ENCODE results near the gene WNT9A. TPM values are rescaled to one million over a fixed set of nuclear protein-coding genes. Genes with fewer than 3 reads are reported as not detected.

WNT9A gene
- total RNA-seq, 6 donors from 2014 or later = 4.2 to 15.5 (median 10.9) TPM

DNA sequence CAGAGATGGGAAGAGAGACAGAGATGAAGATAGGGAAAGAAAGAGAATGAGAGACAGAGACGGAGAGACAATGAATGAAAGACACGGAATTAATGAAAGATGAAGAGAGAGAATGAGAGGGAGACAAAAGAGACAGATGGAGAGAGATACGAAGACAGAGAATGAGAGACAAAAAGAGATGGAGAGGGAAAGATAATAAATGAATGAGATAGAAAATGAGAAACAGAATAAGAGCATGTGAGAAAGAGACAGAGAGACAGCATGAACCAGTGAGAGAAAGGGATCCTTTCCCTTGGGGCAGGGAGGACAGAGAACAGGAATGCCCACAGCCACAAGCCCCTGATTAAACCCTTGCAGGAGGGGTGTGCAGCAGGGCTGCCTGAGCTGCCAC, 5.3 kb upstream of the WNT9A start:
- 81 to 89% methylated on average over 3 of the region's 3 CpGs for WGBS, 2 donors
- DNase-seq (no peak), ATAC-seq (ENCODE audit: low FRiP score in 2 of 2) (no peak)
- H3K4me3 ChIP-seq = no peak overlapping the region
- no peak for TF ChIP-seq EP300 (IDR thresholded peaks at IDR 0.05)
- TF ChIP-seq POLR2AphosphoS5 (IDR thresholded peaks at IDR 0.05) = no peak
- no peak for TF ChIP-seq CTCF (IDR thresholded peaks at IDR 0.05)
- TF ChIP-seq POLR2A (IDR thresholded peaks at IDR 0.05) = no peak
- peaks cover 0 to 2% (median 0%) of the 10 kb centered on the region in 4 donors for H3K9me3 ChIP-seq
- H3K36me3 ChIP-seq = no peaks in the 10 kb centered on the region
- H3K4me1 ChIP-seq = peaks cover 8 to 11% (median 9%) of the 10 kb centered on the region in 4 donors
- no peak overlapping the region for H3K27ac ChIP-seq
- peaks cover 0 to 9% (median 1%) of the 10 kb centered on the region in 4 donors for H3K27me3 ChIP-seq

- peaks cover 9 to 14% (median 10%) of the 10 kb centered on the region in 4 donors for H3K4me1 ChIP-seq
- H3K36me3 ChIP-seq = no peaks in the 10 kb centered on the region
- H3K9me3 ChIP-seq = peaks cover 0 to 2% (median 0%) of the 10 kb centered on the region in 4 donors
- no peak overlapping the region for H3K27ac ChIP-seq
- TF ChIP-seq CTCF (IDR thresholded peaks at IDR 0.05) = no peak
- no peak for TF ChIP-seq POLR2A (IDR thresholded peaks at IDR 0.05)
- no peak for TF ChIP-seq POLR2AphosphoS5 (IDR thresholded peaks at IDR 0.05)
- TF ChIP-seq EP300 (IDR thresholded peaks at IDR 0.05) = no peak
- peaks cover 0 to 9% (median 1%) of the 10 kb centered on the region in 4 donors for H3K27me3 ChIP-seq
- peak; percentile 19 to 66 for DNase-seq
- ATAC-seq (ENCODE audit: low FRiP score in 2 of 2) = no peak
- 79 to 92% methylated on average over 8 to 18 of the region's 18 CpGs for WGBS, 2 donors
- H3K4me3 ChIP-seq = no peak overlapping the region
Measured at GRCh38 chr1:227952374-227953021, 4.8 kb upstream of the WNT9A start.

GRCh38 chr1:227951624-227952373, 4.1 kb upstream of the WNT9A start:
- Histone ChIP-seq H3K4me3 (no peak overlapping the region), H3K27ac (no peak overlapping the region), H3K9me3 (peaks cover 0 to 2% (median 0%) of the 10 kb centered on the region in 4 donors), H3K27me3 (peaks cover 0 to 9% (median 1%) of the 10 kb centered on the region in 4 donors), H3K36me3 (no peaks in the 10 kb centered on the region), H3K4me1 (peaks cover 15 to 21% (median 17%) of the 10 kb centered on the region in 4 donors)
- 81 to 87% methylated on average over 7 to 9 of the region's 9 CpGs for WGBS, 2 donors
- ATAC-seq (ENCODE audit: low FRiP score in 2 of 2) (no peak), DNase-seq (peak in 1 of 2 donors; percentile 11)
- TF ChIP-seq CTCF (IDR thresholded peaks at IDR 0.05) = no peak
- no peak for TF ChIP-seq POLR2A (IDR thresholded peaks at IDR 0.05)
- no peak for TF ChIP-seq POLR2AphosphoS5 (IDR thresholded peaks at IDR 0.05)
- no peak for TF ChIP-seq EP300 (IDR thresholded peaks at IDR 0.05)

- H3K4me1 ChIP-seq = peaks cover 25 to 31% (median 26%) of the 10 kb centered on the region in 4 donors
- no peak overlapping the region for H3K27ac ChIP-seq
- WGBS, 2 donors = 81 to 89% methylated on average over 7 to 8 of the region's 8 CpGs
- peaks cover 0 to 9% (median 1%) of the 10 kb centered on the region in 4 donors for H3K27me3 ChIP-seq
- TF ChIP-seq POLR2A (IDR thresholded peaks at IDR 0.05) (no peak), POLR2AphosphoS5 (IDR thresholded peaks at IDR 0.05) (no peak), CTCF (IDR thresholded peaks at IDR 0.05) (no peak), EP300 (IDR thresholded peaks at IDR 0.05) (no peak)
- H3K4me3 ChIP-seq = no peak overlapping the region
- no peak for ATAC-seq (ENCODE audit: low FRiP score in 2 of 2)
- peaks cover 0 to under 1% (median 0%) of the 10 kb centered on the region in 4 donors for H3K9me3 ChIP-seq
- peak in 1 of 2 donors; percentile 15 for DNase-seq
- H3K36me3 ChIP-seq = no peaks in the 10 kb centered on the region
Measured at GRCh38 chr1:227950735-227951346, 3.1 kb upstream of the WNT9A start.

All from upper lobe of left lung (tissue), 6 donors.